Measurements from ENCODE around the gene LDLR. TPM values are rescaled to one million over a fixed set of nuclear protein-coding genes. Genes with fewer than 3 reads are reported as not detected.
"Not testable (repeated sequence)": the region's sequence is repeated elsewhere in the genome, so short reads cannot be mapped to it uniquely, and the experiment has no call there.

LDLR gene
- polyA plus RNA-seq, 1 donor = 17.7 TPM

DNA sequence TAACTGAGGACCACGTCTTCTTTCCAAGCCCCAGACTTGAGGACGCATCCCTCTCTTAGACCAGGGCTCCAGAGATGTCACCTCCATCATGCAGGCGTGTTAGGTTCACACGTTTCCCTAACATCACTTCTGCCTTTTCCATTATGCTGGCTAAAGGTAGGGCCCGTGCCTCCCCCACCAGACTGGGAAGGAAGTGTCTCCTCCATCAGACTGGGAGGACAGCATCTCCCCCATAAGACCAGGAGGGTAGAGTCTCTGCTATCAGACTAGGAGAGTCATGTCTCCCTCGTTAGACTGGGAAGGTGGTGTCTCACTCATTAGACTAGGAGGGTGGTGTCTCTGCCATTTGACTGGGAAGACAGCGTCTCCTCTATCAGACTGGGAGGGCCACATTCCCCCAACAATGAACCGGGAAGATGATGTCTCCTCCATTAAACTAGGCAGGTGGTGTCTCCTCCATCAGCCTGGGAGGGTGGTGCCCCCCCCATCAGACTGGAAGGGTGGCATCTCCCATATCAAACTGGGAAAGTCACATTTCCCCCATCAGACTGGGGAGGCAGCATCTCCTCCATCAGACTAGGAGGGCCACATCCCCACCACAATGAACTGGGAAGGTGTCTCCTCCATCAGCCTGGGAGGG is 84.4 kb downstream of the LDLR start:
- DNase-seq (ENCODE audit: low read depth) = no peak

DNA sequence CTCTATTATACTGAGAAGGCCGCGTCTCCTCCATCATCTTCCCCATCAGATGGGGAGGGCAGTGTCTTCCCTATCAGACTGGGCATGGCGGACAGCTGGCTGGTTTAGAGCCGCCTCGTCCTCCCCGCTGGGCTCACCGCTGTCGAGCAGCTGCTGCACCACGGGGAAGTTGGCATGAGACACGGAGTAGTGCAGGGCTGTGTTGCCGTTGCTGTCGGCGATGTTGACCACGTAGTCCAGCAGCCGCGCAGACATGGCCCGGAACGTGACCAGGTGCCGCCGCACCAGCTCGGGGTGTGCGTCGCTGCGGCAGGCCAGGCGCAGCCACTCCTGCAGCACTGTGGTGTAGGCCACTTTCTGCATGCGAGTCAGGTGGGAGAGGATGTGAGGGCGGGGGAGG is 85.1 kb downstream of the LDLR start:
- no peak for DNase-seq (ENCODE audit: low read depth)

DNA sequence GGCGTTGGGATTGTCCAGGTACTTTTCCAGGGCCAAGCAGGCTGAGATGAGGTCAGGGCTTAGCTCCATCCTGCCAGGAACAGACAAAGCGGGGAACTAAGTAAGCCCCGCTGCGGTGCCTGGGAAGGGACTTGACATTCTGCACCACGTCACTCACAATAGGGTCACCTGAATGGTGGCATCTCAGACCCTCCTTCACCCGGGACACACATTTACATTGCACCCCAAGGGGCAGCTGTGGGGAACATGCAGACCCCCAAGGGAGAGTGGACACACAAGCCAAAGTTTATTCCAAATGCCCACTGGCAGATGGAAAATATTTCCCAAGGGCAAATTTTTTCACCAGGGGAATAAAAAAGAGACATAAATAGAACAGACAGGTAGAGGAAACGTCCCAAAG is 86.7 kb downstream of the LDLR start:
- no peak for DNase-seq (ENCODE audit: low read depth)

DNA sequence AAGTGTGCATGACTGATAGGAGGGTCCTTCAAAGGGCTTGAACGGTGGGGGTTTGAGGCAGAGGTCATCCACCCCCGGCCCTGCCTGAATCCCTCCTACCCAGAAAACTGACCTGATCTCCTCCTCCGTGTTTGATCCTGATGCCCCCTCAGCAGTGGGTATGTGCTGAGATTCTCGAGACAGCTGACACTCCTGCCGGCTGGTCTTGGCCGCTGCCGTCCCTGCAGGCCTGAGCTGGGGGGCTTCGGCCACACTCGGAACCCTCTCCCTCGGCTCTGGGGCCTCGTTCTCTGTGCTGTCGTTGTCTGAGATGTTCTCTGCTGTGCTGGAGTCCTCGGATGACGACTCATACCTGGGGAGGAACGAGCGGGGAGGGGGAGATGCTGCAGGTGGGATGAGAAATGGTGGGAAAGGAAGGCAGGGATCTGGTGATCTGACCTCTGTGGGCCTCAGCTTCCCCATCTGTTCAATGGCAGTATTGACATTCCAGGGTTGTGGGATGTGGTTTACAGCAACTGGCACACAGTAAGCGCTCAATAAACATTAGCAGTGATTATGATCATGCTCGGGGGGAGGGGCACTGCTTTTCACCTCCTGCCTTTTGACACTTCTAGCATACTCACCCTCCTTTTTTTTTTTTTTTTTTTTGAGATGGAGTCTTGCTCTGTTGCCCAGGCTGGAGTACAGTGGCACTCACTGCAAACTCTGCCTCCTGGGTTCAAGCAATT is 87.4 kb downstream of the LDLR start:
- DNase-seq (ENCODE audit: low read depth) = no peak

DNA sequence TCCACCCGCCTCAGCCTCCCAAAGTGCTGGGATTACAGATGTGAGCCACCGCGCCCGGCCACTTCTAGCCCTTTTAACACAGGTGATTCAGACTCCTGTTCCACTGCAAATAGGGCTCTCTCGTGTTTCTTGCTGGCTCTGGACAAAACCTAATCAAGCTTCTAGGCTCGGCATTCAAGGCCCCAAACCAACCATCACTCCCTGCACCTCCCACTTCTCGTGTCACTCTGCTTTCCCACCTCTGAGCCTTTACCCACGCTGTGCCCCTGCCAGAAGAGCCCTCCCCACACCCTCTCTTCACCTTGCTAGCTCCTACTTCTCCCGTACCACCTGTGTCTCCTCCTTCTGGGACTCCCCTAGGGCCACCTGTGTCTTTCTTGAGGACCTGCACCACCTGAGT is 88.3 kb downstream of the LDLR start:
- no peak for DNase-seq (ENCODE audit: low read depth)

DNA sequence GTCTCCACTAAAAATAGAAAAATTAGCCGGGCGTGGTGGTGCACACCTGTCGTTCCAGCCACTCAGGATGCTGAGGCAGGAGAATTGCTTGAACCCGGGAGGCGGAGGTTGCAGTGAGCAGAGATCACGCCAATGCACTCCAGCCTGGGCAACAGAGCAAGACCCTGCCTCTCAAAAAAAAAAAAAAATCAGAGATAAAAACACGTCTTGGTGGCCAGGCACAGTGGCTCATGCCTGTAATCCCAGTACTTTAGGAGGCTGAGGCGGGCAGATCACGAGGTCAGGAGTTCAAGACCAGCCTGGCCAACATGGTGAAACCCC is 89.8 kb downstream of the LDLR start:
- not testable (repeated sequence) for DNase-seq (ENCODE audit: low read depth)

DNA sequence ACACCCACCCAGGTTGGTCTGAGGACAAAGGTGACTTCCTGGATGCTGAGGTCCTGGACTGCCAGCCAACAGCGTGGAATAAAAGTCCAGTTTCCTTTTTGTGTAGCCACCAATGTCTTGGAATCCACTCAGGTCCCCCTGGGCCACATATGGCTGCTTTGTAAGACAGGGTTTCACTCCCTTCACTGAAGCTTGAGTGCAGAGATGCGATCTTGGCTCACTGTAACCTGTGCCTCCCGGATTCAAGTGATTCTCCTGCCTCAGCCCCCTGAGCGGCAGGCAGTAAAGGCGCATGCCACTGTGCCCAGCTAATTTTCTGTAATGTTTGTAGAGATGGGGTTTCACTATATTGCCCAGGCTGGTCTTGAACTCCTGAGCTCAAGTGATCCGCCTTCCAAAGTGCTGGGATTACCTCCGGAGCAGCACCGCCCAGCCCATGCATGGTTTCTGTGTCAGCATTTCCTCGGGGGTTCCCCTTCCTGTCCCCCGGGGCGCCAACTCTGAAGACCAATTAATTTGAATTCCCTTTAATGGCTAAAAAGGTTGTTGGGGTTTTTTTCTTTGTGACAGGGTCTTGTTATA is 90.5 kb downstream of the LDLR start:
- no peak for DNase-seq (ENCODE audit: low read depth)

DNA sequence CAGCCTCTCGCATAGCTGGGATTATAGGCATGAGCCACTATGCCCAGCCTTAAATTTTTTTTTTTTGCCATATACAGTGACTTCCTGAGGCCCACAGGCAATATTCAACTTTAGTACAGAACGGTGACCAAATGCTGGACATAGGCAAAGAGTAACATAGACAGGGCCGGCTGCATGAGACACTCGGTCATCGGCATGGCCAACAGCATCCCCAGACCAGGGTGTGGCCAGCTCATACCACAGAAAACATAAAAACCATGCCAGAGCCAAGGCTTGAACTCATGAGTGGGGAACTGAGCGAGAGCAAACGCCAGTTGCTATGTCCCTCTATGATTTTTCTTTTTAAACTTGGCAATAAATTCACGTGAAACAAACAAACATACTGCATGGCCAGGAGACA is 91.1 kb downstream of the LDLR start:
- no peak for DNase-seq (ENCODE audit: low read depth)

DNA sequence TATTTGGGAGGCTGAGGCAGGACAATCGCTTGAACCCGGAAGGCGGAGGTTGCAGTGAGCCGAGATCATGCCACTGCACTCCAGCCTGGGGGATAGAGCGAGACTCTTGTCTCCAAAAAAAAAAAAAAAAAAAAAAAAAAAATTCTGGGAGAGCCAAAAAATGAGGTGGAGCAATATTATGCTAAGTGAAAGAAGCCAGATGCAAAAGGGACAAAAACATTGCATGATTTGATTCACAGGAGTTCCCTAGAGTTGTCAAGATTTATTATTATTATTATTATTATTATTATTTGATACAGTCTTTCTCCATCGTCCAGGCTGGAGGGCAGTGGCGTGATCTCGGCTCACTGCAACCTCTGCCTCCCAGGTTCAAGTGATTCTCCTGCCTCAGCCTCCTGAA is 91.7 kb downstream of the LDLR start:
- DNase-seq (ENCODE audit: low read depth) = not testable (repeated sequence)

DNA sequence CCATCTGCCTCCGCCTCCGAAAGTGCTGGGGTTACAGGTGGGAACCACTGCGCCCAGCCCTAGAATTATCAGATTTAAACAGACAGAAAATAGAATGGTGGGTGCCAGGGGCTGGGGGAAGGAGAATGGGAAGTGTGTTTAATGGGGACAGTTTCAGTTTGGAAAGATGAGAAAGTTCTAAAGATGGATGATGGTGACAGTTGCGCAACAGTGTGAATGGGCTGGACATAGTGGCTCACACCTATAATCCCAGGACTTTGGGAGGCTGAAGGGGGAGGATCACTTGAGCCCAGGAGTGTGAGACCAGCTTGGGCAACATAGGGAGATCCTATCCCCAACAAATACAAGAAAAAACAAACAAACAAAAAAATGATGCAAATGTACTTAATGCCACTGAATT is 92.2 kb downstream of the LDLR start:
- no peak for DNase-seq (ENCODE audit: low read depth)

Other genes starting within 250 kb of the LDLR start
- 3.0 TPM for gene C19orf38, start 241.0 kb upstream of the LDLR start, polyA plus RNA-seq (ENCODE audit: insufficient read length)
- gene CARM1, start 217.9 kb upstream of the LDLR start, polyA plus RNA-seq (ENCODE audit: insufficient read length) = 65.0 TPM
- gene YIPF2, start 160.8 kb upstream of the LDLR start, polyA plus RNA-seq (ENCODE audit: insufficient read length) = 25.4 TPM
- 18.1 TPM for gene TIMM29, start 160.7 kb upstream of the LDLR start, polyA plus RNA-seq (ENCODE audit: insufficient read length)
- gene SMARCA4, start 128.4 kb upstream of the LDLR start, polyA plus RNA-seq (ENCODE audit: insufficient read length) = 91.4 TPM
- 9.2 TPM for gene SPC24, start 66.3 kb downstream of the LDLR start, polyA plus RNA-seq (ENCODE audit: insufficient read length)
- 103 TPM for gene KANK2, start 108.1 kb downstream of the LDLR start, polyA plus RNA-seq (ENCODE audit: insufficient read length)
- 0.87 TPM for gene ANGPTL8, start 150.2 kb downstream of the LDLR start, polyA plus RNA-seq (ENCODE audit: insufficient read length)
- gene DOCK6, start 173.1 kb downstream of the LDLR start, polyA plus RNA-seq (ENCODE audit: insufficient read length) = 34.5 TPM
- gene TSPAN16, start 206.7 kb downstream of the LDLR start, polyA plus RNA-seq (ENCODE audit: insufficient read length) = not detected

All from forelimb muscle (tissue), 1 donor.